ENCODE measurements around the gene DIPK1A. TPM values are rescaled to one million over a fixed set of nuclear protein-coding genes. Genes with fewer than 3 reads are reported as not detected.

Gene DIPK1A
- total RNA-seq, 1 donor from 2014 or later: 7.2 TPM

DNA sequence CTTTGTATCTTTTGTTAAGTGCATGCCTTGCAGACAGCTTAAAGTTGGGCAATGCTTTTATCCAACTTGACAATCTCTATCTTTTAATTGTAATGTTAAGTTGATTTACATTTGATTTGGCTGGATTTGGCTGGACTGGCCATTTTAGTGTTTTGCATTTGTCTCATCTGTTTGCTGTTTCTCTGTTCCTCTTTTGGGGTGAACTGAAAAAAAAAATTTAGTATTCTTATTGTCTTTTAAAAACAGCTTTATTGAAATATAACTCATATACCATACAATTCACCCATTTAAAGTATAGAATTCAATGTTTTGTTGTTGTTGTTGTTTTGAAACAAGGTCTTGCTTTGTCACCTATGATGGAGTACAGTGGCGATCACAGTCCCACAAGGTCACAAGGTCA is 34.4 kb downstream of the DIPK1A start:
- Mint-ChIP-seq H3K4me1 (ENCODE audit: low read depth, unreplicated experiment) (no peaks in the 10 kb centered on the region), H3K4me3 (ENCODE audit: unreplicated experiment) (no peak overlapping the region), H3K27ac (ENCODE audit: unreplicated experiment) (no peak overlapping the region), H3K9me3 (ENCODE audit: unreplicated experiment) (no peaks in the 10 kb centered on the region), H3K27me3 (ENCODE audit: unreplicated experiment) (peaks cover 4% of the 10 kb centered on the region), H3K36me3 (ENCODE audit: unreplicated experiment) (peaks cover 6% of the 10 kb centered on the region)
- TF ChIP-seq, protein P1, sequence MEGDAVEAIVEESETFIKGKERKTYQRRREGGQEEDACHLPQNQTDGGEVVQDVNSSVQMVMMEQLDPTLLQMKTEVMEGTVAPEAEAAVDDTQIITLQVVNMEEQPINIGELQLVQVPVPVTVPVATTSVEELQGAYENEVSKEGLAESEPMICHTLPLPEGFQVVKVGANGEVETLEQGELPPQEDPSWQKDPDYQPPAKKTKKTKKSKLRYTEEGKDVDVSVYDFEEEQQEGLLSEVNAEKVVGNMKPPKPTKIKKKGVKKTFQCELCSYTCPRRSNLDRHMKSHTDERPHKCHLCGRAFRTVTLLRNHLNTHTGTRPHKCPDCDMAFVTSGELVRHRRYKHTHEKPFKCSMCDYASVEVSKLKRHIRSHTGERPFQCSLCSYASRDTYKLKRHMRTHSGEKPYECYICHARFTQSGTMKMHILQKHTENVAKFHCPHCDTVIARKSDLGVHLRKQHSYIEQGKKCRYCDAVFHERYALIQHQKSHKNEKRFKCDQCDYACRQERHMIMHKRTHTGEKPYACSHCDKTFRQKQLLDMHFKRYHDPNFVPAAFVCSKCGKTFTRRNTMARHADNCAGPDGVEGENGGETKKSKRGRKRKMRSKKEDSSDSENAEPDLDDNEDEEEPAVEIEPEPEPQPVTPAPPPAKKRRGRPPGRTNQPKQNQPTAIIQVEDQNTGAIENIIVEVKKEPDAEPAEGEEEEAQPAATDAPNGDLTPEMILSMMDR (IDR thresholded peaks at IDR 0.05; ENCODE audit: partially characterized antibody, unreplicated experiment): no peak
- no peak for DNase-seq

DNA sequence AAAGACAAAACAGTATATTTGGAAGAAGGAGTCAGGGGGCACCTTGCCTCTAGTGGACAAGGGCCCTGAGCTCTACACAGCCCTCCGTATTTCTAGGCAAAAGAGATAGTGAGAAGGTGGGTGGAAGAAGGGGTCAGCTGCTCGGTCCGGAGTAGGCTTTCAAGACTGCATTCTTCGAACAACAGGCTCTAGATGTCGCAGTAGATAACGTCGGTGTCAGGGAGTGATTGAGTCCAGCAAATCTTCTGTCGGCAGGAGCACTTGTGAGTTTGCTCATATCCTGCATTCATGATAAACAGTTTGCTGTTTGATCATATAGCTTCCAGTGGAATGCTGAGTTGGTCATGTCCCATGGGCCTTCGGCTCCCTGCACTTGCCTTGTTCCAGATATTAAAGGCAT is 36.8 kb downstream of the DIPK1A start:
- H3K36me3 Mint-ChIP-seq (ENCODE audit: unreplicated experiment): peaks cover 18% of the 10 kb centered on the region
- no peak overlapping the region for H3K4me3 Mint-ChIP-seq (ENCODE audit: unreplicated experiment)
- H3K4me1 Mint-ChIP-seq (ENCODE audit: low read depth, unreplicated experiment): no peaks in the 10 kb centered on the region
- no peak overlapping the region for H3K27ac Mint-ChIP-seq (ENCODE audit: unreplicated experiment)
- no peak for DNase-seq
- no peaks in the 10 kb centered on the region for H3K27me3 Mint-ChIP-seq (ENCODE audit: unreplicated experiment)
- TF ChIP-seq, protein P1 (IDR thresholded peaks at IDR 0.05; ENCODE audit: partially characterized antibody, unreplicated experiment): no peak
- no peaks in the 10 kb centered on the region for H3K9me3 Mint-ChIP-seq (ENCODE audit: unreplicated experiment)

DNA sequence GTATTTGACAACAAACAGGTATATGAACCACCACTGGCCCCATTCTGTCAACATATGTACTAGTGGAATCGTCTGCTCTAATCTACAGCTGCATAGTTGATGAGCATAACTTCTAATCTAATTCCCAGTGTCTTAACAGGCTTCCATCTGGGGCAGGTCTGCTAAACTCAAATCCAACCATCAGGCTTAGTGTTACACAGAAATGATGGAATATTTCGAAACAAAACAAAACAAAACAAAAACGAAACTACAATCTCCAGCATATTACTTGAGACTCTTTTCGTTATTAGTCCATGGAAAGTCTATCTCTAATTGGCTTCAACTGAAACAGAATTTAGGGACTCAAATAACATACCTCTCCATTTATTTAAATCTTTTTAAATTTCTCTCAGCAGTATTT is 37.6 kb downstream of the DIPK1A start:
- DNase-seq: no peak
- Mint-ChIP-seq H3K27me3 (ENCODE audit: unreplicated experiment) (no peaks in the 10 kb centered on the region), H3K36me3 (ENCODE audit: unreplicated experiment) (peaks cover 23% of the 10 kb centered on the region), H3K9me3 (ENCODE audit: unreplicated experiment) (no peaks in the 10 kb centered on the region), H3K27ac (ENCODE audit: unreplicated experiment) (no peak overlapping the region), H3K4me1 (ENCODE audit: low read depth, unreplicated experiment) (no peaks in the 10 kb centered on the region), H3K4me3 (ENCODE audit: unreplicated experiment) (no peak overlapping the region)
- TF ChIP-seq, protein P1 (IDR thresholded peaks at IDR 0.05; ENCODE audit: partially characterized antibody, unreplicated experiment): no peak

DNA sequence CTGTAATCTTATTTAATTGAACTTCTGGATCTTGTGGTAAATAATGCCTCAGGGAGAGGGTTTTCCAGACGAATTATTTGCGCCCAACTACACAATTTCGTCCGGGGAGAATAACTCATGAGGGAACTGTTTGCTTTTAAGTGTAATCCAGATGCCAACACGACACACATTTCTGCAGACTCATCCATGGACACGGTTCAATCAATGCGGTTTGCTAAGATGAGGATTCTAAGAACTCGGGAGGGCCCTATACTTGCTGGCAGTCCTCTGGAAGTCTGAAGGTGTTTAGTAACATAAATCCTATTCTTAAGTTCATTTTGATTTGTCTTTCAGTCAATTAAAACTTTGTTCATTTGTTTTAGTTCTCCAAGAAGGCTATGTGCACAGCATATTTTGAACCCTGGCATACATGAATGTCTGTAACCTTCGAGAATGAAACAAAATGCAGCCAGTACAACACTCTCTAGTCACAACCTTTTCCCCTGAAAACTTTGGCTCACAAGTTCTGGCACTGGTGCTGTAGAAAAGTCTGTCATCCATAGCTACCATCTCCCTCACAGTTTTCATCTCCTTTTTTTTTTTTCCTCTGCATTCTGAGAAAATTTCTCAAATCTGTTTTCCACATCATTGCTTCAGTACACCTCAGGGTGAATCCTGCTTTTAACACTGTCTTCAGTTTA is 38.8 kb downstream of the DIPK1A start:
- Mint-ChIP-seq H3K27me3 (ENCODE audit: unreplicated experiment) (no peaks in the 10 kb centered on the region), H3K9me3 (ENCODE audit: unreplicated experiment) (no peaks in the 10 kb centered on the region)
- no peak for DNase-seq

More for the DNA sequence above, 38.8 kb downstream of the DIPK1A start:
- Mint-ChIP-seq H3K4me3 (ENCODE audit: unreplicated experiment) (no peak overlapping the region), H3K27ac (ENCODE audit: unreplicated experiment) (no peak overlapping the region), H3K36me3 (ENCODE audit: unreplicated experiment) (peaks cover 23% of the 10 kb centered on the region), H3K4me1 (ENCODE audit: low read depth, unreplicated experiment) (no peaks in the 10 kb centered on the region)
- TF ChIP-seq, protein P1 (IDR thresholded peaks at IDR 0.05; ENCODE audit: partially characterized antibody, unreplicated experiment): no peak
